ENCODE results near the gene TMEFF2. TPM values are rescaled to one million over a fixed set of nuclear protein-coding genes. Genes with fewer than 3 reads are reported as not detected.

The TMEFF2 gene
- total and polyA plus RNA-seq, 4 donors: 0.08 TPM; not detected in 3

DNA sequence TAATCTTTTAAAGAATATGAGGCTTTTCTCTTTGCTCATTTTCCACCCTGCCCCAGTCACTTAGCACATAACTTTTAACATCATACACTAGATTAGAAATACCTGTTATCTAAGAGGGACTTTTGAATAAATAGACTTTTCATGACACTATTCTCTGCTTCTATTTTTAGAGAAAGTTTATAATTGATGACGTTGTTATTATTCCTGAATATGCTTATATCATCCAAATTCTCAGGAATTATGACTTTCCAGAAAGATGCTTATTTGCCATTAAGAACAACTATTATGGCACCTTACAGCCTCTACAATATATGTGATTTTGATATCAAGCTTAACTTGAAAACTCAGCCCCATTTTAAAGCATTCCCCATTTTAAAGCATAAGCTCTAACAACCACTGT lies 11.4 kb downstream of the TMEFF2 start:
- no peak overlapping the region for H3K4me3 ChIP-seq (ENCODE audit: low read depth in 1 of 3, low read length in 3 of 3)
- H3K27ac ChIP-seq (ENCODE audit: low read depth in 1 of 2, low read length in 2 of 2): no peak overlapping the region
- no peak for DNase-seq (ENCODE audit: low spot score)
- no peaks in the 10 kb centered on the region for H3K4me1 ChIP-seq (ENCODE audit: control insufficient read depth in 4 of 4, insufficient read depth in 4 of 4, low read length in 3 of 4)
- no peaks in the 10 kb centered on the region for H3K36me3 ChIP-seq (ENCODE audit: control insufficient read depth in 4 of 4, insufficient read depth in 3 of 4, low read depth in 1 of 4, low read length in 3 of 4)
- H3K9me3 ChIP-seq (ENCODE audit: control insufficient read depth in 4 of 4, low read length in 3 of 4): no peaks in the 10 kb centered on the region
- H3K9ac ChIP-seq (ENCODE audit: low read depth in 1 of 2, low read length in 2 of 2): no peak overlapping the region
- TF ChIP-seq EGR1 (IDR thresholded peaks at IDR 0.05; ENCODE audit: low read depth in 2 of 2): no peak
- no peak for TF ChIP-seq YY1 (IDR thresholded peaks at IDR 0.05)
- TF ChIP-seq GABPA (IDR thresholded peaks at IDR 0.05 in 1 of 2, conservative IDR thresholded peaks at IDR 0.05 in 1 of 2): no peak
- TF ChIP-seq HNF4A (conservative IDR thresholded peaks at IDR 0.05): no peak
- TF ChIP-seq, protein P1, sequence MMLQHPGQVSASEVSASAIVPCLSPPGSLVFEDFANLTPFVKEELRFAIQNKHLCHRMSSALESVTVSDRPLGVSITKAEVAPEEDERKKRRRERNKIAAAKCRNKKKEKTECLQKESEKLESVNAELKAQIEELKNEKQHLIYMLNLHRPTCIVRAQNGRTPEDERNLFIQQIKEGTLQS (IDR thresholded peaks at IDR 0.05): no peak
- H3K27me3 ChIP-seq (ENCODE audit: control insufficient read depth in 4 of 4, insufficient read depth in 4 of 4, low read length in 3 of 4): peaks cover 0 to 4% (median 0%) of the 10 kb centered on the region in 4 donors
- 75% methylated on average over 1 of the region's 1 CpG for WGBS

DNA sequence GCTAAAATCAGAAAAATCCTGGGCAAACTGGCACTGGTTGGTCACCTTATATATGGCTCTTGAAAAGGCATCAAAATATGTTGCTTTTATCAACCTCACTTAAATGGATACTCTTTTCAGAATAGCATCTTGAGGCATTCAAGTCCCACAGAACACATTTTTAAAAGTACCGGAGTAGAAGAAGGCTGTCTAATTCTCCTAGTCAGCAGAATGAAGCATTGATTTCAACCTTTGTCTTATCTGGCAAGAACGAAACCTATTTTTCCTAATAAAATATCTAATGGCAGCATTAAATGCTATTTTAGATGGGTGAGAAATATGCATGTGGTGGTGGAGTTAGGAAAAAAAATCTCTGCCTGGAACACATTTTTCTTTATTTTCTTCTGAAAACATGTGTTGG lies 27.8 kb downstream of the TMEFF2 start:
- 28% methylated on average over 2 of the region's 2 CpGs for WGBS
- TF ChIP-seq, protein P2, sequence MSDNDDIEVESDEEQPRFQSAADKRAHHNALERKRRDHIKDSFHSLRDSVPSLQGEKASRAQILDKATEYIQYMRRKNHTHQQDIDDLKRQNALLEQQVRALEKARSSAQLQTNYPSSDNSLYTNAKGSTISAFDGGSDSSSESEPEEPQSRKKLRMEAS (IDR thresholded peaks at IDR 0.05): no peak
- no peak for TF ChIP-seq RXRA (IDR thresholded peaks at IDR 0.05)
- no peak for TF ChIP-seq FOXA1 (IDR thresholded peaks at IDR 0.05)
- no peak for TF ChIP-seq NR2F2 (IDR thresholded peaks at IDR 0.05)
- no peak for TF ChIP-seq HNF4A (conservative IDR thresholded peaks at IDR 0.05)
- H3K27me3 ChIP-seq (ENCODE audit: control insufficient read depth in 4 of 4, insufficient read depth in 4 of 4, low read length in 3 of 4): peaks cover 0 to 3% (median 0%) of the 10 kb centered on the region in 4 donors
- H3K4me3 ChIP-seq (ENCODE audit: low read depth in 1 of 3, low read length in 3 of 3): no peak overlapping the region
- DNase-seq (ENCODE audit: low spot score): no peak
- no peak overlapping the region for H3K27ac ChIP-seq (ENCODE audit: low read depth in 1 of 2, low read length in 2 of 2)
- H3K36me3 ChIP-seq (ENCODE audit: control insufficient read depth in 4 of 4, insufficient read depth in 3 of 4, low read depth in 1 of 4, low read length in 3 of 4): no peaks in the 10 kb centered on the region
- H3K4me1 ChIP-seq (ENCODE audit: control insufficient read depth in 4 of 4, insufficient read depth in 4 of 4, low read length in 3 of 4): no peaks in the 10 kb centered on the region
- H3K9ac ChIP-seq (ENCODE audit: low read depth in 1 of 2, low read length in 2 of 2): no peak overlapping the region
- no peaks in the 10 kb centered on the region for H3K9me3 ChIP-seq (ENCODE audit: control insufficient read depth in 4 of 4, low read length in 3 of 4)

DNA sequence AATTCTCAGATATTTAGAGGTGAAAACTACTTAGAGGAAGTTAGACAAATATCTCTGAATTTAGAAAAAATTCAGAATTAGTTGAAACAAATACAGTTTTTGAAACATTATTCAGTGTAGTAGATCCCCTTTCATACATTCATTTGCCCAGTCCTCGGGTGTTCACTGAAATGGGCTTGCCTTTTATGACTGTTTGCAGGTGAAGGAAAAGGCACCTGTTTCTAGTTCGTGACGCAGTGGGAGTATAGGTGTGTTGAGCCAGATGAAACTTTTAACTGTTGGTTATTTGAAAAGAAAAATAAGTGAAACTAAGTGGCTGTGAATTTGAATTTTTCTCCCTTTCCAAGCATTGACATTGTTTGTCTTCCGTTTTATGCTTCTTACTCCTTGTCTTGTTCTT lies 28.9 kb downstream of the TMEFF2 start:
- no peaks in the 10 kb centered on the region for H3K4me1 ChIP-seq (ENCODE audit: control insufficient read depth in 4 of 4, insufficient read depth in 4 of 4, low read length in 3 of 4)
- no peak overlapping the region for H3K27ac ChIP-seq (ENCODE audit: low read depth in 1 of 2, low read length in 2 of 2)
- H3K9ac ChIP-seq (ENCODE audit: low read depth in 1 of 2, low read length in 2 of 2): no peak overlapping the region
- TF ChIP-seq HNF4A (conservative IDR thresholded peaks at IDR 0.05) (no peak), FOXA1 (IDR thresholded peaks at IDR 0.05) (no peak), JUND (IDR thresholded peaks at IDR 0.05) (no peak), SP1 (IDR thresholded peaks at IDR 0.05) (no peak)
- TF ChIP-seq, protein P1 (IDR thresholded peaks at IDR 0.05): no peak
- WGBS: 81% methylated on average over 4 of the region's 4 CpGs
- H3K9me3 ChIP-seq (ENCODE audit: control insufficient read depth in 4 of 4, low read length in 3 of 4): no peaks in the 10 kb centered on the region
- no peaks in the 10 kb centered on the region for H3K27me3 ChIP-seq (ENCODE audit: control insufficient read depth in 4 of 4, insufficient read depth in 4 of 4, low read length in 3 of 4)
- DNase-seq (ENCODE audit: low spot score): no peak
- no peaks in the 10 kb centered on the region for H3K36me3 ChIP-seq (ENCODE audit: control insufficient read depth in 4 of 4, insufficient read depth in 3 of 4, low read depth in 1 of 4, low read length in 3 of 4)
- H3K4me3 ChIP-seq (ENCODE audit: low read depth in 1 of 3, low read length in 3 of 3): no peak overlapping the region

DNA sequence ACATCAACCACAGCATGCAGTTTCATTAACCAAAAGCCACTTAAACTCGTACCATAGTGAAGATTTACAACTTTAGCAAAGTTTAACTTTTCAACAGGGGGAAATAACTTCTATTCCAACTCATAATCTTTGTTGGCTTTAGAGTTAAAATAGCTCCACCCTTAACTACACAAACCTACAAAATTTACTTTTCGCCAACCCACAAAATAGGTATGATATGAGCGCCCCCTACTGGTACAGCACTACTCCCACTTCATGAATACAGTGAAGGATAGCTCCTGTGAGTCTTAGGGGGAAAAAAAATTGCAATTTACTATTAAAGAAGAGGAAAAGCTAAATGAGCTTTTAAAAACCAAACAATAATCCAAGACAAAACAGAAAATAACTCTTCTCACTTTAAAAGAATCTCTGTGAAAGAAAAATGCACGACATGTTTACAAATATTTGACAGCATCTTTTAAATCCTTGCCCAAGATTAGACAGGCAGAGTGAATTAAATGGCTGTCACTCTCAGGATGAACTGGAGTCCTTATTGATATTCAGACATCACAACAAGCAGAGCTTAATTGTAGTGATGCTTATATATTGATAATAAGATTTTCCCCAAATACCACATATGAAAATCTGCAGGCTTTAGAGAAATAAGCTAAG lies 32.2 kb downstream of the TMEFF2 start:
- 10% methylated on average over 4 of the region's 4 CpGs for WGBS
- Histone ChIP-seq H3K4me3 (ENCODE audit: low read depth in 1 of 3, low read length in 3 of 3) (no peak overlapping the region), H3K9ac (ENCODE audit: low read depth in 1 of 2, low read length in 2 of 2) (no peak overlapping the region), H3K9me3 (ENCODE audit: control insufficient read depth in 4 of 4, low read length in 3 of 4) (no peaks in the 10 kb centered on the region), H3K4me1 (ENCODE audit: control insufficient read depth in 4 of 4, insufficient read depth in 4 of 4, low read length in 3 of 4) (no peaks in the 10 kb centered on the region), H3K27ac (ENCODE audit: low read depth in 1 of 2, low read length in 2 of 2) (no peak overlapping the region), H3K27me3 (ENCODE audit: control insufficient read depth in 4 of 4, insufficient read depth in 4 of 4, low read length in 3 of 4) (no peaks in the 10 kb centered on the region), H3K36me3 (ENCODE audit: control insufficient read depth in 4 of 4, insufficient read depth in 3 of 4, low read depth in 1 of 4, low read length in 3 of 4) (no peaks in the 10 kb centered on the region)
- peak; percentile 73 for DNase-seq (ENCODE audit: low spot score)
- TF ChIP-seq RAD21 (IDR thresholded peaks at IDR 0.05) (peak; percentile 97 to 99), HNF4G (IDR thresholded peaks at IDR 0.05) (no peak)
- TF ChIP-seq, protein P3, sequence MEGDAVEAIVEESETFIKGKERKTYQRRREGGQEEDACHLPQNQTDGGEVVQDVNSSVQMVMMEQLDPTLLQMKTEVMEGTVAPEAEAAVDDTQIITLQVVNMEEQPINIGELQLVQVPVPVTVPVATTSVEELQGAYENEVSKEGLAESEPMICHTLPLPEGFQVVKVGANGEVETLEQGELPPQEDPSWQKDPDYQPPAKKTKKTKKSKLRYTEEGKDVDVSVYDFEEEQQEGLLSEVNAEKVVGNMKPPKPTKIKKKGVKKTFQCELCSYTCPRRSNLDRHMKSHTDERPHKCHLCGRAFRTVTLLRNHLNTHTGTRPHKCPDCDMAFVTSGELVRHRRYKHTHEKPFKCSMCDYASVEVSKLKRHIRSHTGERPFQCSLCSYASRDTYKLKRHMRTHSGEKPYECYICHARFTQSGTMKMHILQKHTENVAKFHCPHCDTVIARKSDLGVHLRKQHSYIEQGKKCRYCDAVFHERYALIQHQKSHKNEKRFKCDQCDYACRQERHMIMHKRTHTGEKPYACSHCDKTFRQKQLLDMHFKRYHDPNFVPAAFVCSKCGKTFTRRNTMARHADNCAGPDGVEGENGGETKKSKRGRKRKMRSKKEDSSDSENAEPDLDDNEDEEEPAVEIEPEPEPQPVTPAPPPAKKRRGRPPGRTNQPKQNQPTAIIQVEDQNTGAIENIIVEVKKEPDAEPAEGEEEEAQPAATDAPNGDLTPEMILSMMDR (IDR thresholded peaks at IDR 0.05; ENCODE audit: low read depth, low read length, missing input control): peak; percentile 90
